Subcutaneous adipose tissue (tissue), 4 donors: ENCODE results near the gene HARS1. TPM values are rescaled to one million over a fixed set of nuclear protein-coding genes. Genes with fewer than 3 reads are reported as not detected.

ENCODE experiments used
- total RNA-seq, 4 donors: library from RNA; depleted of rRNA; stranded (reverse); fragments of >200 nt; gene quantifications; one replicate each; pipeline ENCODE4 v1.1.0, GENCODE V29; 2016
- TF ChIP-seq, protein P1 (sequence below): fragments of 450-650 bp; IDR thresholded peaks from one replicate; pipeline ENCODE4 v1.5.1; 2016; ENCODE audit warnings: low read depth, mild to moderate bottlenecking, control low read depth, antibody characterized with exemption, moderate library complexity

HARS1 gene
- total RNA-seq, 4 donors from 2014 or later = 38.4 to 49.8 (median 47.4) TPM

DNA sequence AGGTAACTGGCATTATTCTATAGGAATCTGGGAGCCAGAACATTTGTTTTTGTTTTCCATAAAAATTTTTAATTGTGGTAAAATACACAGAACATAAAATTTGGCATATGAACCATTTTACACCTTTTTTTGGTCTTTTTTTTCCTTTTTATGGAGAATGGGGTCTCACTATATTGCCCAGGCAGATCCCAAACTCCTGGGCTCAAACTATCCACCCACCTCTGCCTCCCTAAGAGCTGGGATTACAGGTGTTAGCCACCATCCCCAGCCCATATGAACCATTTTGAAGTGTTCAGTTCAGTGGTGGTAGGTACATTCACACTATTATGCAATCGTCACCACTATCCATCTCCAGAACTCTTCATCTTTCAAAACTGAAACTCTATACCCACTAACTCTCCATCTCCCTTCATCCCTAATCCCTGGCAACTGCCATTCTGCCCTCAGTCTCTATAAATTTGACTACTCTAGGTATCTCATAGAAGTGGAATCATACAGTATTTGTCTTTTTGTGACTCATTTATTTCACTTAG lies 22.5 kb upstream of the HARS1 start:
- TF ChIP-seq, protein P1, sequence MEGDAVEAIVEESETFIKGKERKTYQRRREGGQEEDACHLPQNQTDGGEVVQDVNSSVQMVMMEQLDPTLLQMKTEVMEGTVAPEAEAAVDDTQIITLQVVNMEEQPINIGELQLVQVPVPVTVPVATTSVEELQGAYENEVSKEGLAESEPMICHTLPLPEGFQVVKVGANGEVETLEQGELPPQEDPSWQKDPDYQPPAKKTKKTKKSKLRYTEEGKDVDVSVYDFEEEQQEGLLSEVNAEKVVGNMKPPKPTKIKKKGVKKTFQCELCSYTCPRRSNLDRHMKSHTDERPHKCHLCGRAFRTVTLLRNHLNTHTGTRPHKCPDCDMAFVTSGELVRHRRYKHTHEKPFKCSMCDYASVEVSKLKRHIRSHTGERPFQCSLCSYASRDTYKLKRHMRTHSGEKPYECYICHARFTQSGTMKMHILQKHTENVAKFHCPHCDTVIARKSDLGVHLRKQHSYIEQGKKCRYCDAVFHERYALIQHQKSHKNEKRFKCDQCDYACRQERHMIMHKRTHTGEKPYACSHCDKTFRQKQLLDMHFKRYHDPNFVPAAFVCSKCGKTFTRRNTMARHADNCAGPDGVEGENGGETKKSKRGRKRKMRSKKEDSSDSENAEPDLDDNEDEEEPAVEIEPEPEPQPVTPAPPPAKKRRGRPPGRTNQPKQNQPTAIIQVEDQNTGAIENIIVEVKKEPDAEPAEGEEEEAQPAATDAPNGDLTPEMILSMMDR = no peak

DNA sequence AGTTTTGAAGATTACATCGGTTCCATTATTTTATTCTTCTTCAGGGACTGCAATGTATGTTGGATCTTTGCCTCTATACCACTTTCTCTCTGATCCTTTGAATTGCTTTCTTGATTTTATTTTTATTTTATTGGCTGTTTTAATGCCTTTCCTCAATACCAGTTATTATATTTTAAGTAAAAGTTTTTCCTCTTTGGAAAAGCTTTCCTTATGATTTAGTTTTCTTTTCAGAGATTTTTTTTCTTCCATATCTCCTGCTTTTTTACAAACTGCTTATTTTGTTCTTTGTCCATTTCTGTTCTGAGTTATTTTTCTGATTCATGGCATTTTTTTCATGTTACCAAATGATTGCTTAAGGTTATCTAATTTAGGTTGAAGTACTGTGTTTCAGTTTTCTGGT lies 20.6 kb upstream of the HARS1 start:
- TF ChIP-seq, protein P1 = no peak

DNA sequence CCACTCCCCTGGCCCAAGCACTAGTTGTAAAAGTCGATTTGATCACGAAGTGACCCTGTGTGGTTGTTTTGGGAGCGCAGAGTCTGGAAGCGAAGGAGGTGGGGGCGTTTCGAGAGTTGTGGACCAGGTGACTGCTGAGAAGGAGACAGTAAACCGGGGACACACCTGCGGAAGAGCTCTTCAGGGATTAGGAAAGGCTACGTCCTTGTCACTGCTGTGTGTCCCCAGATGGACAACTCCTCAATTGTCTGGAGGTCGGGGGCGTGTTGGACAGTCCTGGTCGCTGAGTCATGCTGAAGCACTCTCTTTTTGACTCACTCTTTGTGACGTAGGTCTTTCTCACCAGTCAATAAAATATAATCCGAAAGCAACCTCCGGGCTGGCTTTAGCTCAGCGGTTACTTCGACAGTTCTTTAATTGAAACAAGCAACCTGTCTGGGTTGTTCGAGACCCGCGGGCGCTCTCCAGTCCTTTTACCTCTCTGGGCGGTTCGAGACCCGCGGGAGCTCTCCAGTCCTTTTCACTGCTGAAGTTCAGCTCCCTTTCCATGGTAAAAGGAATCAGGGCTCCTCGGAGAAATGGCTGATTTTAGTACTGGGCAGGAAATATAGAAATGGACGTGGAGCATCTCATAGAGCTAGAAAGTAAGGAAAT lies 19.9 kb upstream of the HARS1 start:
- TF ChIP-seq, protein P1 = no peak

DNA sequence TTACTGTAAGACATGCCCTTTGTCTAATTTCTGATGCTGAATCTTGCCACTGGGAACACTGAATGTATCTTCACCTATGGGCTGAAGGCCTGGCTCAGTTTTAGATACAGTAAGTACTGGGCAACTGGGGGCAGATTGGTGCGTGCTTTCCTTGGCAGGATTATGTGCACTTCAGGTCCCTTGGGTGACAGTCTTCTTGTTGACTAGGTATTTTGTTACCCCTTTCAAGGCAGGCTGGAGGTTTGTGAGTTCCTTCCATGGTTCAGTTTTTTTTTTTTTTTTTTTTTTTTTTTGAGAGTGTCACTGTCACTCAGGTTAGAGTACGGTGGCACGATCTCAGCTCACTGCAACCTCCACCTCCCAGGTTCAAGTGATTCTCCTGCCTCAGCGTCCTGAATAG lies 16.6 kb upstream of the HARS1 start:
- TF ChIP-seq, protein P1 = no peak

DNA sequence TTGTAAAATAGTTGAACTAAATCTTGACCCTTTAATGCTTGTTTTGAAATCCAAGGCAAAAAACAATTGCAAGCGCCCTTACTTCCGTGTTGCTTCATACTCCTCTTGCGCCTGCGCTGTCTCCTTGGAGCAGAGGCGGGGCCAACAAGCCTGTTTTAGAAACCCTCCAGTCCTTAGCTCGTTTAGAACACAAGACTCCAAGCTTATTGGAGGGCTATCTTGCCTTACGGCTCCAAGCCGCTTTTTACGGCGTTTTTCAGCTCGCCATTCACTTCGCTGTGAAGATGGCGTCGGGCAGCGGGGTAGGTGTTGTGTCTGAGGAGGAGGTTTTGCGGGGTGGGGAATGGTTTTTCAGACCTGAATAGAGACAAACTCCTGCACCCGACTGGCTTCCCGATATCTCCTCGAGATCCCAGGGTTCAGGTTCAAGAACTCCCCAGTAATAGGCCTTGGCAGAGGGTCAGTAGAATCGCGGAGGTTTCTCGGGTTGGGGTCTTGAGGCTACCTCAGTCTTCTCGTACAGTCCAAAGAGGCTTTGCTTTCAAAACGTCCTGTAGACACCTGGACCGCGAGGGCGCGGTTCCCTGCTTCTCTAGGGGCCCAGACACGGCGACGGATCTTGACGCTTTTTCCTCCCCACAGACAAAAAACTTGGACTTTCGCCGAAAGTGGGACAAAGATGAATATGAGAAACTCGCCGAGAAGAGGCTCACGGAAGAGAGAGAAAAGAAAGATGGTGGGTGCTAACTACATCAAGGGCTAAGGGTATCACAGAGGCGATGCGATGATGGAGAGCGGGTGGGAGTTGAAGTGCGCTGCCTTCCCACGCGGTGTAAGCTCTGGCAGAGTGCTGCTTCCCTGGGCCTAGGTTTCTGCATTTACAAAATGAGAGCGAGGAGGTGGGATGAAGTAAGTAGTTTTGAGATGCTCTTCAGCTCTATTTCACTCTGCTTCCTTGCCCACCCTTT lies 9.3 kb upstream of the HARS1 start, which contains the start of gene ZMAT2:
Gene ZMAT2, plus strand, starts transcription at position 271 of the 968 bp plus-strand sequence. Its CDS starts 14 bp downstream, at position 285.
- TF ChIP-seq, protein P1 = no peak

DNA sequence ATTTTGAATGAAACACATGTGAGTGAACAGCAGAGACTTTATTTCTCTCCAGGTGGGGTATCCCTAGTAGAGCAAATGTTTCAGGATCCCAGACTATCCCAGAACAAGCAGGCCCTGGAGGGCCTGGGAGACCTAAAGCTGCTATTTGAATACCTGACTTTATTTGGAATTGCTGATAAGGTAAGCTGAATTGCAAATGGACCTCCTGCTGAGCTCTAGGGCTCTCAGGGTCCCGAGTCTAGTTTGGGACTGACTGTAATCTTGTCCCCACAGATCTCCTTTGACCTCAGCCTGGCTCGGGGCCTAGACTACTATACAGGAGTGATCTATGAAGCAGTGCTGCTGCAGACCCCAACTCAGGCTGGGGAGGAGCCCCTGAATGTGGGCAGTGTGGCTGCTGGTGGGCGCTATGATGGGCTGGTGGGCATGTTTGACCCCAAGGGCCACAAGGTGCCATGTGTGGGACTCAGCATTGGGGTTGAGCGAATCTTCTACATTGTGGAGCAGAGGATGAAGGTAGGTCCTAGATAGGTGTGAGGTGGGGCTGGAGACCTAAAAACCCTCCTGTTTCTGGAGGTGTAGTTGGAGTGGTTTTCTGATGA lies 5.8 kb upstream of the HARS1 start:
- TF ChIP-seq, protein P1 = no peak

DNA sequence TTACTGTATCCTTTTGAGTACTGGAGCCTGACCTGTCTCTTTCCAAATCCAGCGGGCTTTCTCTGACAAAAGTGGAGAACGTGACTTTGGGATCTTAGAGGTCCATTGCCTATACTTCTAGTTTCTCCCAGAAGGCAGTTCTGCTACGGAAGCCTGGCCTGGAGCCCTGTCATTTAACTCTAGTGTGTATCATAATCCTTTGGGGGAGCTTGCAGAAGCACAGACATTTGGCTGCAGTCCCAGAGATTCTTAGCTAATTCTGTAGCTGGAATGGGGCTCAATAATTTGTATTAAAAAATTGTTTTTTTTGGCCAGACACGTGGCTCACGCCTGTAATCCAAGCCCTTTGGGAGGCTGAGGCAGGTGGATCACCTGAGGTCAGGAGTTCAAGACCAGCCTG lies 3.1 kb upstream of the HARS1 start:
- TF ChIP-seq, protein P1 = no peak
